Common myeloid progenitor, CD34-positive (primary cell): ENCODE results near the gene LDB2.

Source experiments
- CTCF ChIA-PET: fragments of 350-600 bp; sonication (Branson Sonifier 250); formaldehyde crosslinking; loops from one replicate; lab custom pipeline; 2021; ENCODE audit warnings: antibody characterized with exemption; lab: Charles Lee
- POLR2A ChIA-PET: fragments of 350-600 bp; sonication (Branson Sonifier 250); formaldehyde crosslinking; loops from one replicate; lab custom pipeline; 2021; ENCODE audit warnings: antibody characterized with exemption; lab: Charles Lee
- DNase-seq, 3 donors: peaks; one replicate each; pipeline versions ENCODE4 v3.0.0 to v3.0.0-alpha.2; 2013
- H3K27ac ChIP-seq, 2 experiments: 1 replicate in 1 of 2; 2 replicates in 1 of 2; pipeline ENCODE4 v1.7.0; 2013; ENCODE audit warnings: inconsistent platforms in 2 of 2, low read length in 2 of 2, mild to moderate bottlenecking in 2 of 2, low read depth in 1 of 2, moderate library complexity in 1 of 2; ENCODE audit not compliant: severe bottlenecking in 2 of 2, insufficient read depth in 1 of 2, poor library complexity in 1 of 2
- H3K27me3 ChIP-seq, 5 experiments: replicated peaks in 2 of 5; 1 replicate in 3 of 5; 2 replicates in 2 of 5; pipeline versions ENCODE4 v1.6.1 to v1.7.0; 2013; ENCODE audit warnings: low read length in 4 of 5, mild to moderate bottlenecking in 2 of 5, moderate library complexity in 2 of 5, inconsistent platforms in 1 of 5; ENCODE audit not compliant: insufficient read depth in 5 of 5, control insufficient read depth in 4 of 5
- H3K36me3 ChIP-seq, 4 experiments: 1 replicate in 2 of 4; 2 replicates in 2 of 4; pipeline versions ENCODE4 v1.6.1 to v1.7.0; 2013; ENCODE audit warnings: low read length in 3 of 4, control low read depth in 1 of 4, mild to moderate bottlenecking in 1 of 4; ENCODE audit not compliant: control insufficient read depth in 4 of 4, insufficient read depth in 4 of 4
- H3K4me1 ChIP-seq, 4 experiments: 1 replicate in 3 of 4; 2 replicates in 1 of 4; pipeline versions ENCODE4 v1.6.1 to v1.7.1; 2013; ENCODE audit warnings: low read length in 3 of 4, mild to moderate bottlenecking in 3 of 4, control low read depth in 1 of 4, inconsistent platforms in 1 of 4, moderate library complexity in 1 of 4; ENCODE audit not compliant: control insufficient read depth in 4 of 4, insufficient read depth in 4 of 4; ENCODE audit errors: control extremely low read depth in 1 of 4
- H3K4me3 ChIP-seq, 7 experiments: 1 replicate in 4 of 7; 2 replicates in 3 of 7; pipeline versions ENCODE4 v1.5.1 to v1.7.0; 2013; ENCODE audit warnings: mild to moderate bottlenecking in 7 of 7, low read length in 6 of 7, moderate library complexity in 6 of 7, inconsistent platforms in 2 of 7, low read depth in 2 of 7, control low read depth in 1 of 7; ENCODE audit not compliant: insufficient read depth in 4 of 7, control insufficient read depth in 1 of 7; ENCODE audit errors: extremely low read depth in 1 of 7
- H3K9me3 ChIP-seq, 5 experiments: 1 replicate in 4 of 5; 2 replicates in 1 of 5; pipeline versions ENCODE4 v1.6.1 to v1.7.1; 2013; ENCODE audit warnings: low read length in 4 of 5, mild to moderate bottlenecking in 2 of 5, inconsistent platforms in 1 of 5, low read depth in 1 of 5, moderate library complexity in 1 of 5; ENCODE audit not compliant: control insufficient read depth in 4 of 5, insufficient read depth in 2 of 5; ENCODE audit errors: control extremely low read depth in 1 of 5
- WGBS: methylation state at CpG from one replicate; pipeline ENCODE4 v1.1.5; 2013; ENCODE audit not compliant: insufficient coverage; 5-methylcytosine and 5-hydroxymethylcytosine counted together

The LDB2 gene

GRCh38 chr4:16588651-16589050, 309.8 kb downstream of the LDB2 start:
- no peak overlapping the region for H3K27ac ChIP-seq
- WGBS, result 89% methylated on average over 6 of the region's 6 CpGs
- DNase-seq, result no peak
- H3K27me3 ChIP-seq, result no peaks in the 10 kb centered on the region
- no peaks in the 10 kb centered on the region for H3K9me3 ChIP-seq
- H3K36me3 ChIP-seq, result no peaks in the 10 kb centered on the region
- CTCF ChIA-PET, result no interaction called here
- POLR2A ChIA-PET, result no interaction called here
- H3K4me3 ChIP-seq, result no peak overlapping the region
- H3K4me1 ChIP-seq, result no peaks in the 10 kb centered on the region

GRCh38 chr4:16588149-16588548, 310.3 kb downstream of the LDB2 start:
- DNase-seq, result no peak
- Histone ChIP-seq H3K27ac (no peak overlapping the region), H3K4me3 (no peak overlapping the region), H3K9me3 (no peaks in the 10 kb centered on the region), H3K27me3 (no peaks in the 10 kb centered on the region), H3K4me1 (no peaks in the 10 kb centered on the region), H3K36me3 (no peaks in the 10 kb centered on the region)
- POLR2A ChIA-PET, result no interaction called here
- CTCF ChIA-PET, result no interaction called here
- WGBS, result no CpG with 5 or more reads among the region's 1 CpG

GRCh38 chr4:16585053-16585452, 313.4 kb downstream of the LDB2 start:
- POLR2A ChIA-PET, result no interaction called here
- Histone ChIP-seq H3K9me3 (peaks cover 0 to 1% (median 0%) of the 10 kb centered on the region in 5 experiments), H3K27me3 (no peaks in the 10 kb centered on the region), H3K4me3 (no peak overlapping the region), H3K4me1 (no peaks in the 10 kb centered on the region), H3K27ac (no peak overlapping the region), H3K36me3 (no peaks in the 10 kb centered on the region)
- CTCF ChIA-PET, result no interaction called here
- 98% methylated on average over 6 of the region's 7 CpGs for WGBS
- DNase-seq, result no peak

GRCh38 chr4:16583764-16584163, 314.7 kb downstream of the LDB2 start:
- ChIA-PET POLR2A (no interaction called here), CTCF (no interaction called here)
- H3K36me3 ChIP-seq, result no peaks in the 10 kb centered on the region
- no peak for DNase-seq
- no peak overlapping the region for H3K27ac ChIP-seq
- no peak overlapping the region for H3K4me3 ChIP-seq
- 95% methylated on average over 7 of the region's 8 CpGs for WGBS
- no peaks in the 10 kb centered on the region for H3K4me1 ChIP-seq
- peaks cover 0 to 1% (median 0%) of the 10 kb centered on the region in 5 experiments for H3K9me3 ChIP-seq
- H3K27me3 ChIP-seq, result no peaks in the 10 kb centered on the region

GRCh38 chr4:16582526-16582925, 315.9 kb downstream of the LDB2 start:
- H3K36me3 ChIP-seq, result no peaks in the 10 kb centered on the region
- no peak for DNase-seq
- WGBS, result 96% methylated on average over 8 of the region's 10 CpGs
- no peak overlapping the region for H3K27ac ChIP-seq
- ChIA-PET POLR2A (no interaction called here), CTCF (no interaction called here)
- no peak overlapping the region for H3K4me3 ChIP-seq
- peaks cover 0 to 1% (median 0%) of the 10 kb centered on the region in 5 experiments for H3K9me3 ChIP-seq
- H3K4me1 ChIP-seq, result no peaks in the 10 kb centered on the region
- no peaks in the 10 kb centered on the region for H3K27me3 ChIP-seq

GRCh38 chr4:16582036-16582435, 316.4 kb downstream of the LDB2 start:
- 100% methylated on average over 3 of the region's 3 CpGs for WGBS
- ChIA-PET POLR2A (no interaction called here), CTCF (no interaction called here)
- Histone ChIP-seq H3K27me3 (no peaks in the 10 kb centered on the region), H3K9me3 (peaks cover 0 to 1% (median 0%) of the 10 kb centered on the region in 5 experiments), H3K4me1 (no peaks in the 10 kb centered on the region), H3K27ac (no peak overlapping the region), H3K4me3 (no peak overlapping the region), H3K36me3 (no peaks in the 10 kb centered on the region)
- DNase-seq, result no peak

GRCh38 chr4:16581117-16581516, 317.3 kb downstream of the LDB2 start:
- Histone ChIP-seq H3K4me1 (no peaks in the 10 kb centered on the region), H3K4me3 (no peak overlapping the region), H3K27me3 (no peaks in the 10 kb centered on the region), H3K36me3 (no peaks in the 10 kb centered on the region), H3K27ac (no peak overlapping the region), H3K9me3 (peaks cover 0 to 1% (median 0%) of the 10 kb centered on the region in 5 experiments)
- WGBS, result 53% methylated on average over 2 of the region's 3 CpGs
- ChIA-PET CTCF (no interaction called here), POLR2A (no interaction called here)
- no peak for DNase-seq
